Measurements from ENCODE around the gene UBQLN4.

Gene UBQLN4

DNA sequence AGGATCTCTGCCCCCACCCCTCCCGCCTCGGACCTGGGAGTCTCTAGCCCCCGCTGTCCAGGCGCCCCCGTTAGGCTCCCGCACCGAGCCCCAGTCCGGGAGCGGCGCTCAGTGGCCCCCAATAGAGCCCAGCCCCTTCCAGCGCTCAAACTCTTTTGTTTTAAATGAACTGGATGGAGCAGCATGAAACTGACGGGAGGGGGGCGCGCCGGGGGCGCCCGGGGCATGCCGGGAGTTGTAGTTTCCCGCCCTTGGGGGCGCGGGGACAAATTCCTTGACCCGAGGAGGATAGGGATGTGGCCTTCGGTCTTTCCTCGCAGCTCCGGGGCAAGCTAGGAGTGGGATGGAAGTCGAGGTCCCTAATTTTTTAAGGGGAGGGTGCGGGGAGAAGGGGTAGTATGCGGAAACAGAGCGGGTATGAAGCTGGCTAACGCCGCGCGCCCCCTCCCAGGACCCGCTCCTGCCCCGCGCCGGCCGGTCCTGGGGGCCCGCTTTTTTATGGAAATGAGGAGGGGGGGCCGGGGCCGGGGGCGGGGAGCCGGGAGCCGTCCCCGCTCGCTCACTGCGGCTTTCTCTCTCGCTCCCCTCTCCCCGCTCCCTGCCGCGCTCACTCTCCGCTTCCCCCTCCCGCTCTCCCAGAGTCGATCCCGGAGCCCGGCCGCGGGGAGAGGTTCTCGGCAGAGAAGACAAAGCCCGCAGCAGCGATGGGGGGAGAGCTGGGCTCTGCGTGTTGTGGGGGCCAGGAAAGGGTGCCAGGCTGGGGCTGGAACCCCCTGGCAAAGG is 28.9 kb upstream of the UBQLN4 start, which contains the start of gene MEX3A:
TSS of gene MEX3A (minus strand) at position 157 of the 783 bp plus-strand sequence. CDS start 467 bp downstream, outside the sequence.
- Histone ChIP-seq H3K27ac (peak within 1 kb of the TSS; percentile 55 to 62), H3K36me3 (no peaks in the 10 kb centered on the region), H3K9me3 (no peaks in the 10 kb centered on the region), H3K4me1 (peaks cover 0 to 23% (median 14%) of the 10 kb centered on the region in 4 donors), H3K4me3 (peak within 1 kb of the TSS; percentile 74 to 79), H3K27me3 (peaks cover 0 to 12% of the 10 kb centered on the region in 2 donors)
- TF ChIP-seq, protein P1, sequence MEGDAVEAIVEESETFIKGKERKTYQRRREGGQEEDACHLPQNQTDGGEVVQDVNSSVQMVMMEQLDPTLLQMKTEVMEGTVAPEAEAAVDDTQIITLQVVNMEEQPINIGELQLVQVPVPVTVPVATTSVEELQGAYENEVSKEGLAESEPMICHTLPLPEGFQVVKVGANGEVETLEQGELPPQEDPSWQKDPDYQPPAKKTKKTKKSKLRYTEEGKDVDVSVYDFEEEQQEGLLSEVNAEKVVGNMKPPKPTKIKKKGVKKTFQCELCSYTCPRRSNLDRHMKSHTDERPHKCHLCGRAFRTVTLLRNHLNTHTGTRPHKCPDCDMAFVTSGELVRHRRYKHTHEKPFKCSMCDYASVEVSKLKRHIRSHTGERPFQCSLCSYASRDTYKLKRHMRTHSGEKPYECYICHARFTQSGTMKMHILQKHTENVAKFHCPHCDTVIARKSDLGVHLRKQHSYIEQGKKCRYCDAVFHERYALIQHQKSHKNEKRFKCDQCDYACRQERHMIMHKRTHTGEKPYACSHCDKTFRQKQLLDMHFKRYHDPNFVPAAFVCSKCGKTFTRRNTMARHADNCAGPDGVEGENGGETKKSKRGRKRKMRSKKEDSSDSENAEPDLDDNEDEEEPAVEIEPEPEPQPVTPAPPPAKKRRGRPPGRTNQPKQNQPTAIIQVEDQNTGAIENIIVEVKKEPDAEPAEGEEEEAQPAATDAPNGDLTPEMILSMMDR (IDR thresholded peaks at IDR 0.05) = no peak
- intact Hi-C loops (cut with DNase I; ENCODE audit: low total_unique reads) = no loop called here
- peak; percentile 71 to 82 for DNase-seq

DNA sequence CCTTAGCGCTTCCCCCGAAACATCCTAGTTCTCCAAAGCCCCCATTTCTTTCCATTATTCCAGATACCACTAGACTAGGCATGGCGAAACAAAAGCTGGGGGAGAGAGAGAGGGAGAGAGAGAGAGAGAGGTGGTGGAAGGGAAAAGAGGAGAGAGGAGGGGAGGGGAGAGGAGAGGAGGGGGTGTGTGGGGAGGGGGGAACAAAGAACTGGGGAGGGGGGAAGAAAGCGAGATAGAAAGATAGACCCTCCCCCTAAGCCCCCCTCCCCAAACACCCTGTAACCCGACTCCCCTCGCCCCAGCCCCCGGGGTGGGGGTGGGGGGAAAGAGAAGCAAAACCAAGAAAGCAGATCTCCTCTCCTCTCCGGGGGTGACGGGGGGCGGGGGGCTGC is 28.3 kb upstream of the UBQLN4 start:
- Histone ChIP-seq H3K27ac (no peak overlapping the region), H3K36me3 (no peaks in the 10 kb centered on the region), H3K4me1 (peaks cover 0 to 23% (median 14%) of the 10 kb centered on the region in 4 donors), H3K4me3 (peak overlapping the region; percentile 74 to 79), H3K27me3 (peaks cover 0 to 18% of the 10 kb centered on the region in 2 donors), H3K9me3 (no peaks in the 10 kb centered on the region)
- intact Hi-C loops (cut with DNase I; ENCODE audit: low total_unique reads) = no loop called here
- TF ChIP-seq, protein P1 (IDR thresholded peaks at IDR 0.05) = no peak
- DNase-seq = no peak

GRCh38 chr1:156081180-156081916 is 27.8 kb upstream of the UBQLN4 start:
- Histone ChIP-seq H3K4me3 (peak overlapping the region; percentile 74 to 79), H3K36me3 (no peaks in the 10 kb centered on the region), H3K9me3 (no peaks in the 10 kb centered on the region), H3K27me3 (peaks cover 0 to 23% of the 10 kb centered on the region in 2 donors), H3K4me1 (peaks cover 0 to 23% (median 14%) of the 10 kb centered on the region in 4 donors), H3K27ac (no peak overlapping the region)
- intact Hi-C loops (cut with DNase I; ENCODE audit: low total_unique reads) = no loop called here
- DNase-seq = no peak
- TF ChIP-seq, protein P1 (IDR thresholded peaks at IDR 0.05) = no peak

DNA sequence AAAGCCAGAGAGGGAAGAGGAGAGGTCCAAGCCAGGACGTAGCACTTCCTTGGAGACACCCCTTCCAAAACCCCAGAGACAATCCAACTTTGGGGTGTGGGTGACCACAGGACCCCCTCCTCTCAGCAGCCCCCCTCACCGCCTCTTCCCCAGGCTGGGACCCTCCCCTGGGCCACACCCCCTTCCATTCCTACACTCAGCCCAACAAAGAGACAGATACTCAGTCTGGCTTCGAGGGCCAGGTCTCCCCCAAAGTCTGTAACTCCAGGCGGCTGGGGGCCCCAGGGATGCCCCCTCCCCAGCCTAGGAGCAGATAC is 27.2 kb upstream of the UBQLN4 start:
- no peak overlapping the region for H3K4me3 ChIP-seq
- H3K36me3 ChIP-seq = no peaks in the 10 kb centered on the region

DNA sequence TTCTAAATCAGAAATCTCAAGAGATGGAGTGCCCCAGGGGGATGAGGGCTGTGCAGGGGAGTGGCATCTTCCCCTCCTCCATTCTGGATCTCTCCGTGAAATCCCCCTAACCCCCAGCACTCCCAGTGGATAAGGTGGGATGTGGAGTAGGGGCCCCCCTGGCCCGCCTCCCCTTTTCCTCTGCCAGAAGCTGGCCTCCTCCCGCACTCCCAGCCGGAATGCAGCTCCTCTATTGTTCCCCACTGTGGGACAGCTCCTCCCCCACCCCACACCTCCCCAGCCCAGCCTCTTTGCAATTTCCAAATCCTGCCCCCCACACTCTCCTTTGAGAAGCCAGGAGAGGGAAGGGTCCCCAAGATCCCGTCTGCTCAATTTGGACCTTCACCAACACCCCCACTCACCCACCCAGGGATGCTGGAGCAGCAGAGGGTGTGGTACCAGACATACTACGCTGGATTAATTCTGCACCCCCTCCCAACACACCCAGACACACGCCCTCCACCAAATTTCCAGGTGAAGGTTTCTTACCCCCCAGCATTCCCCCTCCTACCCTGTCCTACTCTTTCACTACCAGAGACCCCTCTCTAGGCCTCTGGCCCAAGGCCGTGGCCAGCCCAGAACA is 26.8 kb upstream of the UBQLN4 start:
- no peak overlapping the region for H3K4me3 ChIP-seq
- no peak for DNase-seq
- H3K36me3 ChIP-seq = no peaks in the 10 kb centered on the region
- peaks cover 0 to 23% (median 14%) of the 10 kb centered on the region in 4 donors for H3K4me1 ChIP-seq
- H3K27me3 ChIP-seq = peaks cover 0 to 26% of the 10 kb centered on the region in 2 donors
- TF ChIP-seq, protein P1 (IDR thresholded peaks at IDR 0.05) = no peak
- intact Hi-C loops (cut with DNase I; ENCODE audit: low total_unique reads) = no loop called here
- H3K27ac ChIP-seq = no peak overlapping the region
- no peaks in the 10 kb centered on the region for H3K9me3 ChIP-seq

More for the DNA sequence above, 27.2 kb upstream of the UBQLN4 start:
- DNase-seq = no peak
- H3K4me1 ChIP-seq = peaks cover 0 to 23% (median 14%) of the 10 kb centered on the region in 4 donors
- no peak overlapping the region for H3K27ac ChIP-seq
- TF ChIP-seq, protein P1 (IDR thresholded peaks at IDR 0.05) = no peak
- no peaks in the 10 kb centered on the region for H3K9me3 ChIP-seq
- peaks cover 0 to 26% of the 10 kb centered on the region in 2 donors for H3K27me3 ChIP-seq
- intact Hi-C loops (cut with DNase I; ENCODE audit: low total_unique reads) = no loop called here
